GM19023 (cell line): ENCODE measurements around the gene ADAT3.

Experiments
- ATAC-seq: cut with Tn5 transposase; IDR thresholded peaks from one replicate; pipeline ENCODE4 v1.9.1; 2021; ENCODE audit warnings: mild to moderate bottlenecking, moderate library complexity; ENCODE audit not compliant: unreplicated experiment

The ADAT3 gene

GRCh38 chr19:1955171-1956121 lies 50.2 kb downstream of the ADAT3 start:
- ATAC-seq, result no peak

GRCh38 chr19:1956122-1956494 lies 50.9 kb downstream of the ADAT3 start:
- no peak for ATAC-seq

GRCh38 chr19:1956868-1957492 lies 51.8 kb downstream of the ADAT3 start:
- no peak for ATAC-seq

- no peak for ATAC-seq
Measured at GRCh38 chr19:1957562-1958248, 52.5 kb downstream of the ADAT3 start.

- no peak for ATAC-seq
Measured at GRCh38 chr19:1959928-1960589, 54.9 kb downstream of the ADAT3 start.

GRCh38 chr19:1961000-1961883 lies 56.0 kb downstream of the ADAT3 start:
- no peak for ATAC-seq

GRCh38 chr19:1962674-1963073 lies 57.5 kb downstream of the ADAT3 start:
- no peak for ATAC-seq
